GM10847 (cell line): ENCODE measurements around the gene HSPA2.

Experiments used
- POLR2A ChIP-seq: IDR thresholded peaks from 2 replicates; pipeline ENCODE4 v1.6.1; 2011; ENCODE audit not compliant: insufficient read length; ENCODE audit errors: extremely low read depth

The HSPA2 gene

DNA sequence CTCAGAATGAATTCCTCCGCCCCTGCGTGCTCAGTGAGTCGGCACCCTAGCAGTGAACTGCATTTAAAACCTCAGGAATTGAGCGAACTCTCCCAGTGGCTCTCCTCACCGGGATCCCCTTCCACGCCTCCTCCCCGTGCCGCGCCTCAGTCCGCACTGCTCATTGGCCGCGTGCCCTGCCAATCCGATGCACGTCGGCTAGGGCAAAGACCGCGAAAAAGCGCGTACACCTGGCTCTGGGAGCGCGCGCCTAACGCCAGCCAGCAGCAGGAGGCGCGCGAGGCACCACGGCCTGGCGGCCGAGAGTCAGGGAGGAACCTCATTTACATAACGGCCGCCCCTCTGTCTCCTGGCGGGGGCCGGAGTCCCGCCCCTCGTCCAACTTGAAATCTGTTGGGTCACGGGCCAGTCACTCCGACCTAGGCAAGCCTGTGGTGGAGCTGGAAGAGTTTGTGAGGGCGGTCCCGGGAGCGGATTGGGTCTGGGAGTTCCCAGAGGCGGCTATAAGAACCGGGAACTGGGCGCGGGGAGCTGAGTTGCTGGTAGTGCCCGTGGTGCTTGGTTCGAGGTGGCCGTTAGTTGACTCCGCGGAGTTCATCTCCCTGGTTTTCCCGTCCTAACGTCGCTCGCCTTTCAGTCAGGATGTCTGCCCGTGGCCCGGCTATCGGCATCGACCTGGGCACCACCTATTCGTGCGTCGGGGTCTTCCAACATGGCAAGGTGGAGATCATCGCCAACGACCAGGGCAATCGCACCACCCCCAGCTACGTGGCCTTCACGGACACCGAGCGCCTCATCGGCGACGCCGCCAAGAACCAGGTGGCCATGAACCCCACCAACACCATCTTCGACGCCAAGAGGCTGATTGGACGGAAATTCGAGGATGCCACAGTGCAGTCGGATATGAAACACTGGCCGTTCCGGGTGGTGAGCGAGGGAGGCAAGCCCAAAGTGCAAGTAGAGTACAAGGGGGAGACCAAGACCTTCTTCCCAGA, at the start of gene HSPA2:
HSPA2 (plus strand) TSS at position 534 of the 995 bp plus-strand sequence; CDS start at position 643, 109 bp downstream.
- TF ChIP-seq POLR2A, result peak; percentile 76

DNA sequence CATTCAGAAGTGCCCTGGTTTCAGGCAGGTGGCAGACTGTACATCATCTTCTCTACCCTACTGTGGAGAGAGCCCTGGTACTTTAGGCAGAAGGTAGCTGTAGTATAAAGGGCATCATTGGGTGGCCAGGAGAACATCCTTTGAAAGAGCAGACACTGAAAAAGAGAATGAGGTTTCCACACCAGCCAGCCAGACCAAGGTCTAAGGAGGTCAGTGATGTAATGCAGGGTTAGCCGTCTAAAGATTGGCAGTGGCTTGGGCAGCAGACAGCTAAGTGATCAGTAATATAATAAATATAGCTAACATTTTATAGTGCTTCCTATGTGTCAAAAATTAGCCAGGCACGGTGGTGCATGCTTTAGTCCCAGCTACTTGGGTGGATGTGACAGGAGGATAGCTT, 48.9 kb upstream of the HSPA2 start:
- TF ChIP-seq POLR2A, result no peak

DNA sequence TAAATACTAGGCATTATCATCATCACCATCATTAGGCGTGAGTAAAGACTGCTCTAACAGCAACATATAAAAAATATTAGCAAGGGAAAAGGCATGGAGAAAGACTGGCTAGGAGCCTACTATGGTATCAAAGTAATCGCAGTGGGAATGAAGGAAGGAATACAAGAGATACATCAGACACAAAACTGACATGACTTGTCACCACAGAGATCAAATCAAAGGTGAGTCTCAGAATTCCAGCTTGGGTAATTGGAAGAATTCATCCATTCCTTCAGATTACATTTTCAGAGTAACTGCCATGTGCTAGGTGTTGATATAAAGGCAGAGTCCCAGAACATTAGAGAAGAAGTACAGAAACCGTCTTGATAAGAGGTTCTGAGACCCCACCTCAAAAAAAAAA, 47.1 kb upstream of the HSPA2 start:
- no peak for TF ChIP-seq POLR2A

DNA sequence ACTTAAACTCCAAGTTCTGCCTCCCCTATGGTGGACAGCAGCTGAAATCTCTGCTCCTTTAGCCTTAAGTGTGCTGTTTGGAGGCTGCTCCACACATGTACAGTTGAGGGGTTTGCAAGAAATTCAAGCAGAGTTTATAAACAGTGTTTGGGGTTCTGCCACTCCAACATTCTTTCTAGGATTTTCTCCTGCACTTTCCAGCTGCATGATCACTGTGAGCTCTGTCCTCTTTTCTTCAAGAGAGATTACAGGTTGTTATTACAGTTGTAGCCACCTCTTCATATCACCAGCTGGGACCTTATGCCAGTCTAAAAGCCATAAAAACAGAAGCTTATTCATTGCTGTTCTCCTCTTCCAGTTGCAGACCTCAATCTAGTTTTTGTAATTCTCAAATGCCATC, 45.3 kb upstream of the HSPA2 start:
- no peak for TF ChIP-seq POLR2A

DNA sequence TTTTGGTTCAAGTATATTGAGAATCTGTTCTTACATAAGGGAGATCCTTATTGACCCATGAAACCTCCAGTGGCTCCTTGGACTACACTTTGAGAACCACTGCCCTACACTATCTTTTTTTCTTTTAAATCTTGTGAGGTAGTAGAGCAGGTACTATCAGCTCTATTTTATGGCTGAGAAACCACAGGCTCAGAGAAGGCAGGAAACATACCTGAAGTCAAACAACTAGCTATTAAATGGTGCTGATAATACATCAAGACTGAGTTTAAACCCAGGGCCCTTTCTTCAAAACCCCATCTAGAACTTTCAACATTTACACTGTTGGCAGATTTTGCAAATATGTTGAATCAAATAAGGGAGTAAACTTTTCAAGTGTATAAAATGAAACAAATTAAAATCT, 43.8 kb upstream of the HSPA2 start:
- TF ChIP-seq POLR2A, result no peak

DNA sequence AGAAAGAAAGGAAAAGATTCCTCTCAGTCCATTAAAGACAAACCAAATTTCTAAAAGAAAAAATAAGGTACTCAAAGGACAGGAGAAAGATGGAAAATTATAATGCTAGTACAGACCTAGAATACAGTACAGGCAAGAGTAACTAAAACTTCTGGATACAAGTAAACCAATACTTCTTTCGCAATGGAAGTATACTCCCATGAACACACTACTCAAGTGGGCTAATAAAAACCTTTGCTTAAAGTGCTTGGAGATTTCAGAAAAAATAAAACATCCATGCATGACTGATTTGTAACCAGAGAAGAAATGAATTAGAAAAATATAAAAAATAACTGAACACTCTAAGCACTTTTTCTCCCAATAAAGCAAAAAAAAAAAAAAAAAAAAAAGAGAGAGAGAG, 40.5 kb upstream of the HSPA2 start:
- TF ChIP-seq POLR2A, result no peak

DNA sequence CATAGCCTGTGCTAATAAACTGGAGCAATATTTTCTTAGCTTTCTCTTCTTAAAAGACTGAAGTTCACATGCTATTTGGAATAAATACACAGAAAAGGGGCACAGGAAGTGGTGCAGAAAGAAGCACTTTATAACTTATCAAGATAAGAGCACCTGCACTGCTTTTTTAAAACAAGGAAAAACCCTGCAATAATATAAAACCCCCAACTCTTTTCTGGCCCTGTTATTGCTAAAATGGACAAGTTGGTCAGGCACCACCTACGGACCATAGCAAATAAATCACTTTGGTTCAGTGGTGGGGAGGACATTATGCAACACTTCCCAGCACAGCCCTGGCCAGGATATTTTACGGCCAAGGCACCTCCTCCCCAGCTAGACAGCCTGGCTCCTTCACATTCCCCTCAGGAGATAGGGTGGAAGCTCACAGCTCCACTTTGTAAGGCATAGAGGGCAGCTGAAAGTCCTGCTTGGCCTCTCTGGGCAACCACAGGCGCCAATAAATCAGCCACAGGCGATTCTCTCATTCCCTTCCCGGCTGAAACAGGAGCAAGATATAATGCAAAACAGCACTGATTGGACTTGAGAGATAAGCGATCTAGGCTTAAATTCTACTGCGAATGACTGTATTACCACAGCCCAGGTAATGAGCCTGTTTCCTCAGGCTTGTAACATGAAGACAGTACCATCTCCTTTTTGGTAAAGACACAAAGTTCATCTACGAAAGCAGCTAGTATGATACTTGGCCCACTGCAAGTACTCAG, 39.0 kb upstream of the HSPA2 start:
- no peak for TF ChIP-seq POLR2A

DNA sequence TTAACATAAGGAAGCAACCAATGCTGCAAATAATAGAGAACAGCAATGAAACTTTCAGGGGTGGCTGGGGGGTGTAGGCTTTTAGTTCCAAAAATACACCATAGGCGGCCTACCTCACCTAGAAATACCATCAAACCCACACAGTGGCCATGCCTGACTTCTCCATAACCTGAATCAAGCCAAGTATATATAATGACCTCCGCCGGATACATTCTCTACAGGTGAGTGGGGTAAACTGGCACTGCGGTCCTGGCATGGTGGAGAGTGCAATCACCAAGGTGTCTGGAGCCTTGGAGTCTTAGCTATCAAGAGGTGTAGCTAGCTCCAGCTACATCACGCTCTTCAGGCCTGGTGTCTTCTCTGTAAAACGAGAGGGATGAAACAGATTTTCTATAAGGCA, 38.1 kb upstream of the HSPA2 start:
- TF ChIP-seq POLR2A, result no peak

DNA sequence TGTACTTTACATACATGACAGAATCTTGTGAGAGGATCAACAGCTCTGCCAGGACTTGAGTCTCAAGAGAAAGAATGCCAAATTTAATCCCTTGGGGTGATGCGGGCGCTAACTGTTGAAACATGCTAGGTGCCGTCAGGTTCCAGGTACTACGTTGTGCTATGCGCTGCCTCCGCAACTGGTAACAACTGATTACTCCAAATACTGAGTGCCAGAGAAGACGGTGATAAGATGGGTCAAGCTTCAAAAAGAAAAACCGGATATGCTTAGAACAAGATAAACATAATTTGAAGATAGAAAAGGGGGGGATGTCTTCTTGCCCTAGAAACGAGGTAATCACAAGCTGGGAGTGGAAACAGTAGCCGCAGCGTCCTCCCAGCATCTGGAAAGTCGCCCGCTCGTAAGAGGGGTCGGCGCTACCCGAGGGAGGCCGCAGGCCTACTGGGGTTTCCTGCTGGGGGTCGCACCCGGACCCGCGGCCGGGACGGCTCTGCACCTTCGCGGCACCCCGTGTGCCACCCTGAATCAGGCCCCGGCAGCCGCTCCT, 37.6 kb upstream of the HSPA2 start:
- no peak for TF ChIP-seq POLR2A

DNA sequence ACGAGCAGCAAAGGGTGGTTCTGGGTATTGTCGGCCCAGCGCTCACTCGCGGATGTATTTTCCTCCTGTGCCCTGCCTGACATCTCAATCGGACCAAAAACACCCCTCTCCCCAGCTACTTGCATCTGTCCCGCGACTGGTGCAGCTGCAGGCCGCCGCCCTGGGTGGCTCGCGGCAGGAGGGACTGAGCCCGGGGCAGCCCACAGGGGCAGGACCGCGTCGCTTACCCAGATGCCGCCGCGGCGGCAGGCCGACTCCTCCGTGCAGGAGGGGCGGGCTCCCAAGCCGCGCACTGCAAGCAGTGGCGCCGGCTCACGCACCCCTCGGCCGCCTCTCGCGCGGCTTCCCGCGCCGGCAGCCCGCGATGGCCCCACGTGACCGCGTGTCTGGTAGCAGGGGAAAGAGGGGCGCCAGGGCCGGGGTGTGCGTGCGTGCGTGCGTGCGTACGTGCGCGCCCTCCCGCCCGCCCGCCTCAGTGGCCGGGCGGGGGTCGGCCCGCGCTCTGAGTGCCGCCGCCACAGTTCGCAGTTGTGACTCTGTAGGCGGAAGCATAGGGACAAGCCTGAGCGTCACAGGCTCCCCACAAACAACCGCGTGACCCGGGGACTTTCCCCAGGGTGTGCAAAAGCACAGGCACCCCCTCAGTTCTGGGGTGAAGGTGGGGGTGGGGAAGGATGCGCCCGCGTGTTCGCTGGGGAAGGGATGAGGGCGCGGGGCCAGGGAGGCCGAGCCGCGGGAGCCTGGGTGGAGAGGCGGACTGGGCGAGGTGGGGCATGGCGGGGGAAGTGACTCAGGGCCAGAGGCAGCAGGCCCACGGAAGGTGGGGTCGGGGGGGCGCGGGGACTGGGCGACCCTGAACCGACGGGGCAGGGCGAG, 36.9 kb upstream of the HSPA2 start, which contains the start of gene ZBTB25:
ZBTB25 (minus strand) TSS at position 405 of the 876 bp plus-strand sequence. CDS start 13,305 bp downstream, outside the sequence.
- peak; percentile 80 for TF ChIP-seq POLR2A

DNA sequence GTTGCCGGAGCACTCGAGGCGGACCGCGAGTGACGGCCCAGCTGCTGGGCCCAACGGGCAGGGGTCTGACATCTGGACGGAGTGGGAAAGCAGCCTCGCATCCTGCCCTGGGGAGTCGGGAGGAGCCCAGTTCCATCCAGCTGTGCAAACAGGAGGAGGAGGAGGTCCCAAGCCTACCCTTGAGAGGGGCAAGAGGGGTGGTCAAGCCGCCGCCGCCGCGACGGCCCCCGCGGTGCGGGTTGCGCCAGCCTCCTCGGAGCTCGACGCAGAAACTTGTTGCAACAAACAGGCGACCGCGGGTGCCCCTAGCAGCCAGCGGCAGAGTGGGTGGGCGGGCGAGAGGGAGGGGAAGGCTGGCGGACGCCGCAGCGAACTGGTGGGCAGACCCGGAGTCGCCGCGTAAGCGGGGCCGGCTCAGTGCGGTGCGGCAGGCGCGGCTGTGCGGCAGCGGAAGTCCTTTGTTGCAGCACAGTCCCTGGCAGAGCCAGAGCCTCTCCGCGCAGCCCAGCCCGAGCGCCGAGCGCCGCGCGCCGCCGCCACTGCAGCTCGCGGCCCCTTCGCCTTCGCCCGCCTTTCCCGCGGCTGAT, 36.1 kb upstream of the HSPA2 start, which contains the start of gene ZBTB1:
ZBTB1 (plus strand) TSS at position 461 of the 587 bp plus-strand sequence. CDS start 16,735 bp downstream, outside the sequence.
- peak; percentile 60 for TF ChIP-seq POLR2A

DNA sequence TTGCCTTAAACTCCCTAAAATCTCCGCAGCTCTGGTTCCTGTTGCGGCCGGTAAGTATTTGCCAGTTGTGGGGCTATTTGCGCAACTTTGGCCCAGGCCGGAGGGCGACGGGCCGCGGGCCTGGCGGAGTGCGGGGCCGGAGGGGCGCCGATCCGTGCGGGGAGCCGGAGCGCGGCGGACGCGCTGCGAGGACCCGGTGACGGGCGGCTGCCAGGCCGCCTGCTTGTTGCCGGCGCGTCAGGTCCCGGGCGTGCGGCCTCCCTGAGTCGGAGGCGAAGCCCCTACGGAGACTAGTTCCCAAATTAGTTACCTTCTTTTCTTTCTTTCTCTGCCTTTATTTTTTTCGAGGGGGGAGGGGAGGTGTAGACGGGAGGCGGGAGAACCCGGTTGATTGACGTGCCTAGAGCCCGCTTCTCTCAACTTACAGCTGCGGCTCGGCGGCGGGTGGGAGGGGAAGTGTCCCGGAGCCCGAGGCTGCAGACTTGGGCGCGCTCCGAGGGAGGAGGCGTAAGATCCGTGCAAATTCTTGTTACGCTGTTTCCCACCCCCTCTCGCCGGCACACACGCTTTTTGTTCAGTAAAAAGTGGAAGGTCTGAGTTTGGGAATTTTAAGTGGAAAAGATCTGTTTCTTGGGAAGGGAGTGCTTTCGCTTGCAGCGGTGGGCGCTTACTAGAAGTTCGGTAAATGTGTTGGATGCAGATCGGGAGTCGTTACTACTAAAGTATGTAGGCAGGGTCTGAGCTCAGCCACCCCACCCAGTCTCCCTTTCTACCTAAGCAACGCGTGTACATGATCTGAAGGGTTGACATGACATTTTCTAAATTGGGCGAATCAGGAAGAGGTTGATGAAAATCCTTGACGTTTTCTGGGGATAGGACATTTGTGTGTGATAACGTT, 35.4 kb upstream of the HSPA2 start:
- TF ChIP-seq POLR2A, result no peak

DNA sequence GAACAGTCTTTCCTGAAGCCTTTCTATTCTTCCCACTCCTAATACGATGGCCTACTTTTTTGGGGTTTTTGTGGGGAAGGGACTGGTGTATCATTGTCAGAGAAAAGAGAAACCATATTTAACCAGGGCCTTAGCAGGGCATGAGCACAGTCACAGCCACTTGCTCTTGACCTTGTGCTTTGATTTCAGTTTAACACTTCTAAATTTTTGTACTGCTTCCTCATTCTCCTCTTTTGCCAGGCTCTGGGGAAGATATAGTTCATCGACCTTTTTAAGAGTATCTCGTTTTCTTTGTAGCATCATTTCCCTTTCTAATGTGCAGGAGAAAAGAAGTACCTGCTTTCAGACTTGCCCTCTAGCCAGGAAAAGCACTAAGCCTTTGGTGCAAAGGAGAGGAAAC, 33.8 kb upstream of the HSPA2 start:
- no peak for TF ChIP-seq POLR2A
